NCI-H2107 (cell line): ENCODE measurements around the gene FBXW5.

ENCODE experiments used
- DNase-seq: peaks from one replicate; lab custom pipeline; 2025; lab: John Stamatoyannopoulos, UW

The FBXW5 gene

DNA sequence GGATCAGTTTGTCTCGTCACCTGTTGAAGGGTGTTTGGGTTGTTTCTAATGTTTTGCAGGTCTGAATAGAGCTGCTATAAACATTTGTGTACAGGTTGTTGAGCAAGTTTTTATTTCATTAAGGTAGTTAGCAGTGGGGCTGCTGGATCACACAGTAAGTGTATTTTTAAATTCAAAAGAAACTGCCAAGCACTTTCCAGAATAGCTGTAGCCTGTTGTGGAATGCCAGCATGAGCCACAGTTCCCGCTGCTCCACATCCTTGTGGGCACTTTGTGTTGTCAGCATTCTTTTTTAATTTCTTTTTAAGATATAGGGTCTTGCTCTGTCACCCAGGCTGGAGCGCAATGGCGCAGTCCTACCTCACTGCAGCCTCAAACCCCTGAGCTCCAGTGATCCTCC, 14.5 kb downstream of the FBXW5 start:
- DNase-seq: no peak

DNA sequence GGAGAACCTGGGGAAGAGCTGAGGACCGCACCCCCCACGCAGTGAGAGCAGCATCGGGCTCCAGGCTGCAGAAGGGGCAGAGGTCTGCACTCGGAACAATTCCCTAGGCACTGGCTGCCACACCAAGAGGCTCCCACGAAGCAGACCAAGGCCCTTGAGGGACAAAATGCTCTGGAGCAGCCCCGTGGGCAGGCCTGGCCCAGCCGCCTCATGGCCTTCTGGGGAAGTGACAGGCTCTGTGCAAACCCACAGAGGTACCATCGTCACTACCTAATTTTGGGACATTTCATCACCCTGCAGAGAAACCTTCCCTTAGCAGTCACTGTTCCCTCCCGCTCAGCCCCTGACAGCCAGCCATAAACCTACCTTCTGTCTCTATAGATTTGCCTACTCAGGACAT, 15.9 kb downstream of the FBXW5 start:
- no peak for DNase-seq

DNA sequence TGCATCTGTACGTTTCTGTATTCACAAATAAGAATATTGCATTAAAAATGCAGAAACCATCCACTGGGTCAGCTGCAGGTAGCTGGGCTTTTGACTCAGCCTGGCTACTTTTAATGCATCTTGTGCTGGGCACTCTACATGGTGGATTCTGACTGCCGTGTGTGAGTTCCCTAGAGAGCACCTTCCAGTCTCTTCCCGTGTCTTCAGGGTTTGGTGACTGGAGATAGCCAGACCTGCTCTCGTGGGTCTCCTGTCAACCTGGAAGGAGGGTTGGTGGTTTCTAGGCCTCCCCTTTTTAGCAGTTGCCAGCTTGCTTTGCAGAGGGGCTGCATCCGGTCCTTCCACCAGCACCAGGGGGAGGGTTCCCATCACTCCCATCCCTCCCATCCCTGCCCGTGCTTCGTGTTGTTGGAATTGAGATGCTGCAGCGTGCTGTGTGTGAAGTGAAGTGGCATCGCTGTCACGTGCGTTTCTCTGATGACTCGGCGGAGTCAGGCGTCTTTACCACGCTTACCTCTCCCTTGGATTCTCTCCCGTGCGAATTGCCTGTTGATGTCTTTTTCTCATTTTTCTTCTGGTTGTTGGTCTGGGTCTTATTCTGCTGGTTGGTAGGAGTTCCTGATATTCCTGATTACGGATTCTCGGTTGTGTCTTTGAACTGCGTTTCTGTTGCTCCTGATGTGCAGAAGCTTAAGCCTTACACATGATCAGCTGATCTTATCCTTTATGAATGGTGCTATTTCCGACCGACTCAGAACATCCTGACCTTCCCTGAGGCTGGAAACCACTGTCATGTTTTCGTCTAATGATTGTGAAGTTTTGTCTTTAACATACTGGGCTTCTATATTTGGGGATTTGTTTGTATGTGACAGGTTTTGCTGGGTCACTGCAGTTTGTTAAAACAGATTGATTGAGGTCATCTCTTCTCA, 16.9 kb downstream of the FBXW5 start:
- DNase-seq: no peak

DNA sequence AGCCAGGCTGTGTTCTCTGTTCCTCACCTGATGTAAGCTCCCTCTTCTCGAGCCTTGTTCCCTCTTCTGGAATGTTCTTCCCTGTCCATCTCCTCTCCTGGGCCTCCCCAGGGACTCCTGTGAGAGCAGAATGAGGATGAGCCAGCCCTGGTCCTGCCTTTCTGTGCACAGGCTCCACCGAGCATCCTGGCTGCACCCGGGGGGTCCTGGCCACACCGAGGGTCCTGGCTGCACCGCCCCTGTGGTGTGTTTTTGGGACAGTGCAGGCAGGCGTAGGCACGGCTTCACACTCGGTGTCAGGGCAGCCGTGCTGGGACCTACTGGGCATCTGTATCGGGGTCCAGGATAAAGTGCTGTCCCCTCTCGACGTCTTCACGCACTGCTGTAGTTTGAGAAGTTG, 17.8 kb downstream of the FBXW5 start:
- DNase-seq: no peak

DNA sequence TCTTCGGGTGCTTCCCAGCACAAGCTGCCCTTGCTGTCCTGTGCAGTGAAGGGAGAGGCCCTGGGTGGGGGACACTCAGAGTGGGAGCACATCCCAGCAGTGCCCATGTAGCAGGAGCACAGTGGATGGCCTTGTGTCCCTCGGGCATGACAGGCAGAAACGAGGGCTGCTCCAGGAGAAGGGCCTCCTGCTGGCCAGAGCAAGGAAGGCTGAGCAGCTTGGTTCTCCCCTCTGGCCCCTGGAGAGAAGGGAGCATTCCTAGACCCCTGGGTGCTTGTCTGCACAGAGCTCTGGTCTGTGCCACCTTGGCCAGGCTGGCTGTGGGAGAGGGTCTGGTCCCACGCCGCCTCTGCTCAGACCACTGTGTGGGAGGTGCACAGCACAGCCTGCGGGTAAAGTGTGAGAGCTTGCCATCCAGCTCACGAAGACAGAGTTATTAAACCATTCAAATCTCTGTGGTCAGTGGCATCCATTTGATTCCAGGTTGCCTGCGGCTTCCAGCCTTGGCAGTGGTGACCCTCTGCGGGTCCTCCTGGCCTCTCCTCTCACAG, 18.3 kb downstream of the FBXW5 start:
- DNase-seq: no peak

DNA sequence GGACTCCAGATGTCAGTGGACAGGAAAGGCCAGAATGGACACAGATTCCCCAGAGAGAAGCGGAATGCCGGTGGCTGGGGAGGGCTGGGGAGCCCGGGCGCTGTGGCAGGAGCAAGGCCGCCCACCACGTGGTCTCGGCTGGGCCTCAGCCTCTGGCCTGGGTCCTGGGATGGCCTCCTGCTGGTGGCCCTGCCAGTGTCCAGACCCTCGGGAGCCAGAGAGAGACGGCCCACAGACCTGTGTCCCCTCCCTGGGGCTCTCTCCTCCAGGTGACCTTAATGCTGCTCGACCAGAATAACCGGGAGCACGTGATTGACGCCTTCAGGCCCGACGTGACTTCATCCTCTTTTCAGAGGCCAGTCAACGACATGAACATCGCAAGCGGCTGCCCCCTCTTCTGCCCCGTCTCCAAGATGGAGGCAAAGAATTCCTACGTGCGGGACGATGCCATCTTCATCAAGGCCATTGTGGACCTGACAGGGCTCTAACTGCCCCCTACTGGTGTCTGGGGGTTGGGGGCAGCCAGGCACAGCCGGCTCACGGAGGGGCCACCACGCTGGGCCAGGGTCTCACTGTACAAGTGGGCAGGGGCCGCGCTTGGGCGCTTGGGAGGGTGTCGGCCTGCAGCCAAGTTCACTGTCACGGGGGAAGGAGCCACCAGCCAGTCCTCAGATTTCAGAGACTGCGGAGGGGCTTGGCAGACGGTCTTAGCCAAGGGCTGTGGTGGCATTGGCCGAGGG, 19.0 kb downstream of the FBXW5 start:
- DNase-seq: no peak

DNA sequence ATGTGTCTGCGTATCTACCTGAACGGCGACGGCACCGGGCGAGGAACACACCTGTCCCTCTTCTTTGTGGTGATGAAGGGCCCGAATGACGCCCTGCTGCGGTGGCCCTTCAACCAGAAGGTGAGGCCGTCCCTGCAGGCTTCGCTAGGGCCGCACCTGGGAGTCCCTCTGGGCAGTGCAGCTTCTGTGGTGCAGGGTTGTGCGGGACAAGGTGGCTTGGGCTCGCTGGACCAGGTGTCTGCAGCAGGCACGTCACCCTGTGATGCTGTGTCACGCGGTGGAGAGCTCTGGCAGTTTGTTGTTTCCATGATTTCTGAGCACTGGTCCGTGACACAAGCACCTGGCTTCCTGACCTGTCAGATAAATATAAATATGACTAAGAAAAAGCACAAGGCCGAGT, 20.7 kb downstream of the FBXW5 start:
- peak; percentile 76 for DNase-seq

DNA sequence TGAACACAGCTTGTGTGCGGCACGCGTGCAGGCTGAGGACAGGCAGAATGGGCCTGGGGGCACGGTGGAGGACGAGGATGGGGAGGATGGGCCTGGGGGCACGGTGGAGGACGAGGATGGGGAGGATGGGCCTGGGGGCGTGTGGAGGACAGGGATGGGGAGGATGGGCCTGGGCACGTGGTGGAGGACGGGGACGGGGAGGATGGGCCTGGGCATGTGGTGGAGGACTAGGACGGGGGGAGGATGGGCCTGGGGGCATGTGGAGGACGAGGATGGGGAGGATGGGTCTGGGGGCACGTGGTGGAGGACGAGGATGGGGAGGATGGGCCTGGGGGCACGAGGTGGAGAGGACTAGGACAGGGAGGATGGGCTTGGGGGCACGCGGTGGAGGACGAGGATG, 22.0 kb downstream of the FBXW5 start:
- DNase-seq: no peak

DNA sequence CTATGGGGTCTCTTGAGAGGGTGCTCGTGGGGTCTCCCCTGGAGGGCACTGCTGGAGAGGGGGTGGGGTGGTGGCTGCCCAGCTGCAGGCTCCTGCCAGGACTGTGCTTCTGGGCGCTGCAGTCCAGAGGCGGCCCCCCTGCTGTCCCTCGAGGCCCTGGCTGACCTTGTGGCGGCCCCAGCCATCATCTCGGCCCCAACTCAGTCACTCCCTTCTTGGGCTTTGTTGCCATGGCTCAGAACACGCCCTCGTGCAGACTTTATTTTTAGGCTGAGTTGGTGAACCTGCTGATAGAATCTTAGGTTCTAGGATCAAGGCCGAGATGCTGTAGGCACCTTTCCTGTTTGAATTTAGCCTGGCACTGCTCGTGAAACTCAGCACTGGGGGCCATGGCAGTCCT, 22.8 kb downstream of the FBXW5 start:
- DNase-seq: no peak

DNA sequence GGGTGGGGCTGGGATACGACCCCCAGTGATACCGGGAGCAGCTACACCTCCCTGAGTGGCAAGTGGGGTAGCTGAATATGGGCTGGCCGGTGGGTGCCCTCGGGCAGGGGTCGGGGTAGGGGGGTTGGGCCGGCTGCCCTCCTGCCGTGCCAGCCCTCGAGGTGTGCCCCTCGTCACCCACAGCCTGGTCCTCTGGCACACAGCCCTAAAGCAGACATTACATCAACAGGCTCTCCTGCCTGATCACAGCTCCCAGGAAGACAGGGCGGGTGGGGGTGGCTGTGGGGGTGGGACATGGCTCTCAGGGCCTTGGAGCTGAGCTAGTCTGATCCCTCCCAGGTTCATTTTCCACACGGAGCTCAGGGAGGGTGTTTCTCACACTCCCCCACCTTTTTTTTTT, 23.2 kb downstream of the FBXW5 start:
- DNase-seq: no peak

DNA sequence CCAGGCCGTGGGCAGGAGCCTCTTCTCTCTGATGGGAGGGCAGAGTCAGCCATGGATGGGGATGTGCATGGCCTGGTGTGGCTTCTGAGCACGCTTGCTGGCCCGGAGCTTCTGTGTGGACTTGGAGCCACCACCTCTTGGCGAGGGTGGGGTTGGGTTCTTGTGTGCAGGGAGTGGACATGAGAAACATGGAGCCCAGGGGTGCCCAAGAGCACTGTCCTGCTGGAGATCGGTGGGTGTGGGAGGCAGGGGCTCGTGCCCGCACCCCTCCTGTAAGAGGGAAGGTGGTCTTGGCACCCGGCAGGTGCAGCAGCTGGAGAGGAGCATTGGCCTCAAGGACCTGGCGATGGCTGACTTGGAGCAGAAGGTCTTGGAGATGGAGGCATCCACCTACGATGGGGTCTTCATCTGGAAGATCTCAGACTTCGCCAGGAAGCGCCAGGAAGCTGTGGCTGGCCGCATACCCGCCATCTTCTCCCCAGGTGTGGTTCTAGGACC, 23.8 kb downstream of the FBXW5 start:
- no peak for DNase-seq

DNA sequence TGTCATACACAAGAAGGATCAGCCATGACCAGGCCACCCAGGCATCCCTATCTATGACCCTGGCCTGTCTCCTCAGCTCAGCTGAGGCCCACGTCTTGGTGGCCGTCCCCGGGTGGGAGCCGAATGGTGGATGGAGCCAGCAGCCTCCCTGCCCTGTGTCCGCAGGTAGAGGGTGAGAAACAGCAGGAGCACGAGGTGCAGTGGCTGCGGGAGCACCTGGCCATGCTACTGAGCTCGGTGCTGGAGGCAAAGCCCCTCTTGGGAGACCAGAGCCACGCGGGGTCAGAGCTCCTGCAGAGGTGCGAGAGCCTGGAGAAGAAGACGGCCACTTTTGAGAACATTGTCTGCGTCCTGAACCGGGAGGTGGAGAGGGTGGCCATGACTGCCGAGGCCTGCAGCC, 24.5 kb downstream of the FBXW5 start:
- DNase-seq: no peak

DNA sequence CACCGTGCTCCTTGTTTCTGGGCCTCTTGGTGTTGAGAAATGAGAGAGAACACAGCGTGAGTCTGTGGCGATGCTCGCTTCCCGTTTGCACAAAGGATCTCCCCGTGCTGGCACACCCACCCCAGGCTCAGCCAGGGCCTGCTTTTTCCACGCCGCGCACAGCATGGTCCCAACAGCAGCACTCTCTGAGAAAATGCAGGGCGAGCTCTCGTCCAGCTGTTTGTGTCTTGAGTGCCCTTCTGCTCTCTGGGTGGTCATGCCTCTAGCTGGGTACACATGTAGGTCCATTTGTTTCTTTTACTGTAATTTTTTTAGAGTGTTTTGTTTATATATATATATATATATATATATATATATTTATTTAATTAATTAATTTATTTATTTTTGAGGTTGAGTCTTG, 26.6 kb downstream of the FBXW5 start:
- DNase-seq: no peak

DNA sequence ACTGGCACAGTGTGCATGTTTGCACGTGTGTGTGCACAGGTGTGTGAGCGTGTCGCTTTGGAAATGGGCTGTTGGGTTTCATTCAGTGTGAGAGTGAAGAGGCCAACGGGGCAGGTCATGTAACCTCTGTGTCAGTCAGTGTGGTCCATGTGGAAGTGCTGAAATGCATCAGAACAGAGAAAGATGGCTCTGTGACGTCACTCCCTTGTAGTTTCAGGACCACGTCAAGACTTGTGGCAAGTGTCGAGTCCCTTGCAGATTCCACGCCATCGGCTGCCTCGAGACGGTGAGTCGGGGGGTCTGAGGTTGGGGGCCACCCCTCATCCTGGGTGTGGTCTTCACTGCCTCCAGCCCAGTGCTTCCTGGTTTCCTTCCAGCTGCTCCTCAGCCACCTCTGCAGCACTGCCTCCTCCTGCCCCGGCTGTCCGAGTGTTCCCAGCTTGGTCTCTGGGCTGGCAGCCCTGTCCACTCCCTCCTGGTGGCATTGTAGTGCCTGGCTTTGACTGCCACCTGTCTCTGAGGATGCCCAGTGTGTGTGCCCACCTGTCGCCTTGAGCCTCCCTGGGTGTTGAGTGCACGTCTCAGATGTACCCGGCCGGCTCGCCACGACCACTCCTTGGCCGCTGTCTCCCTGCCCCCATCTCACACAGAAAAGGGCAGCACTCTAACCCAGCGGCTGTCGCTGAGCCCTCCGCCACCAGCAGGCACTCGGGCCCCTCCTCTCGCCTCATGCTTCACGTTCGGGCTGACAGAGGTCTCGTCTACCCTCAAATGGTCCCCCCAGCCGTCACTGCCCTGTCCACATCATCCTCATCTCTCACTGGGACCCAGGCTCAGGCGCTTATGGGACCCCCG, 28.0 kb downstream of the FBXW5 start:
- DNase-seq: no peak

DNA sequence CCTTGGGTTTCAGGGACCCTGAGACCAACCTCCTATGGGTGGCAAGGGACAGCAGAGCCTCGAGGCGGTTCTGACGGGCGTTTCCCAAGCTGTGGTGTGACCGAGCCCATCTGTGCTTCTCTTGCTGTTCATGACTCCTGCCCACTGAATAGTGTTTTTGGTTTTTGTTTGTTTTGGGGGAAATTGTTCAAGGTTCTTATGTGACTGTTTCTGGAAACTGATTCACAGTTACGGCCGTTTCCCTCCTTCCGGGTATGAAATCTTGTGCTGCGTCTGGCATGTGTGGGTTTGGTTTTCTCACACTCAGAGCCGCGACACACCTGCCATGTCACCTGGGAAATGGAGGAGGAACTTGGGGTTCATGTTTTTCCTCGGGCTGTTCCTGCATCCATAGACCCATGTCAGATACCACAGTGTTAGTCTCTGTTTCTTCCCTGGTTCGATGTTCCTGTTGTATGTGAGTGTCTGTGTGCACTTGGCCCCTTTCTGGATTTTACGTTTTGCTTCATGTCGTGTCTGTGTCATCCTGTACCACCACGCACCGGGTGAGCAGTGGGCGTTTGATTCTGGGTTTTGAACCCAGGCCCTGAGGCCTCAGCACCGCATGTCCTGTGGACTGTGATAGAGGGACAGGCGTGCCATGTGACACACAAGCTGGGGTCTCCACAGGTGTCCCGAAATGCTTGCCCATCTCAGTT, 28.8 kb downstream of the FBXW5 start:
- DNase-seq: no peak

DNA sequence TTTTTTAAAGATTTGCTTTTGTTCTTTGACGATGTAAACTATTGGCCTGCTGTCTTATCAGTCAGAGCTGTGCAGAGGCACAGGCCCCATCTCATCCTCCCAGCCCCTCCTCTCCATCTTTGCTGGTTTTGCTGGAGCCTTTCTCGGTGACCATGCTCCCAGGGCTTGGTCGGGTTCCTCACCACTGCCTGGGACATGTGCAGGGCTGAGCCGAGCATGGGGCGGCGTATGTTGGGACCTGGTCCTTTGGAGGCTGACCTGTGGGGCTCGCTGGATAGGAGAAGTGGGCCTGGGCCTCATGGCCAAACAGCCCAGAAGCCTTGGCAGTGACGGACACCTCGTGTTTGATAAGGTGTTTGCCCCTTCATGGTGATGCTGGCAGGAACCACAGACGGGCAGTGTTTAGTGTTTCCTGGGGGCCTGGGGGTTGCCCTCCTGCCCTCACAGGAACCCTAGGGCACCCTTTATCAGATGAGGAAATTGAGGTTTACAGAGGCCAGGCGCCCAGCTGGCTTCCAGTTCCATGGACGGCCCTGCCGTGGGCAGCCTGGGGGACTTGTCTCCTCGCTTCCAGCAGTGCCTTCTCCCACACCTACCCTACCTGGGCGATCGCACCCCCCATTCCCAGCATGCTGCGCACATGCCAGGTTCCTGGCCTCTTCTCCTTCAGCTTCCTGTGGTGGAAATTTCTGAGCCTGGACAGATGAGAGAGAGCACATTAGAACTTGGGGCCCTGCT, 30.7 kb downstream of the FBXW5 start:
- DNase-seq: no peak

DNA sequence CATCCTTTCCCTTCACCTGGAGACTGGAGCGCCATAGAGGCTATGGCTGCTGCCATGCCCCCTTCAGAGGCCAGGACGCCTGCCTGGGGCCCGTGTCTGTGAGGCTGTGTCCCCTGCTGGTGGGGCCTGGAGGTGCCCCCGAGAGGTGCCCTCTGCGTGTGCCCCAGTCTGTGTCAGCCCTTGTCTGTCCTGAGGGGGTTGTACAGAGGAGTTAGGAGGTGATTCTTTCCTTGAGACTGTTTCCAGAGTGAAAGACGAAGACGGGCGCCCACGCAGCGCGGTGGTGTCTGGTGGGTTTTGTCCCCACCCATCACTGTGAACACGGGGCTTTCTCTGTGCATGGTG, 33.7 kb downstream of the FBXW5 start:
- DNase-seq: no peak

DNA sequence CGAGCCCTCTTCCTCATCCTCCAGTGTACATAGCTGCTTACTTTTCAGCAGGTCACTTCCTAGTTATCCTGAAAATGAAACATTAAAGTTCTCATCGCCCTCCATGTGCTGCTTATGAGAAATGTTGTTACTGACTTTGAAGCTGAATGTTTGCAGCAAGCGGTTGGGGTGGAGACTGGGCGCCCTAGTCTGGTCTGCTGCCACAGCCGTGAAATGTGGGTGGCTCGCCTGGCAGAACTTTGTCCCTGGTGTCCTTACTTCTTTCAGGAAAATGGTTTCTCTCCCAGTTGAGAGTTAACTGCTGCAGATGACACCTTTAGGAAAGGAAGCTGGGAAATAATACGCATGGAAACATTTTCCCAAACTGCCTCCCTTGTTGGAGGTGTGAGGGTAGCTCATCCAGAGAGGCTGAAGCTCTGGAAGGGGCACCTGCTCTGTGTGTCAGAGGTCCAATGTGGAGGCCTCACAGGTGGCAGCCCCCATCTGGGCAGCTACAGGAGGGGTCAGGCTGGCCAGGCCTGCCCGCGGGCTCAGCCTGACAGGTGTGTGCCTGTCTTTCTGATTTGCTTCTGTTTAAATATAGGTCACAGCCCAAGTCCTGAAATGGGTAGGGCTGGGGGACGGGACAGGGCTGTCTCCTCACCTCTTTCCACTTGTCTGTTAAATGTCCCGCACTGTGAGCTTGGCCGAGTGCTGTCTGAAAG, 34.2 kb downstream of the FBXW5 start:
- DNase-seq: no peak

DNA sequence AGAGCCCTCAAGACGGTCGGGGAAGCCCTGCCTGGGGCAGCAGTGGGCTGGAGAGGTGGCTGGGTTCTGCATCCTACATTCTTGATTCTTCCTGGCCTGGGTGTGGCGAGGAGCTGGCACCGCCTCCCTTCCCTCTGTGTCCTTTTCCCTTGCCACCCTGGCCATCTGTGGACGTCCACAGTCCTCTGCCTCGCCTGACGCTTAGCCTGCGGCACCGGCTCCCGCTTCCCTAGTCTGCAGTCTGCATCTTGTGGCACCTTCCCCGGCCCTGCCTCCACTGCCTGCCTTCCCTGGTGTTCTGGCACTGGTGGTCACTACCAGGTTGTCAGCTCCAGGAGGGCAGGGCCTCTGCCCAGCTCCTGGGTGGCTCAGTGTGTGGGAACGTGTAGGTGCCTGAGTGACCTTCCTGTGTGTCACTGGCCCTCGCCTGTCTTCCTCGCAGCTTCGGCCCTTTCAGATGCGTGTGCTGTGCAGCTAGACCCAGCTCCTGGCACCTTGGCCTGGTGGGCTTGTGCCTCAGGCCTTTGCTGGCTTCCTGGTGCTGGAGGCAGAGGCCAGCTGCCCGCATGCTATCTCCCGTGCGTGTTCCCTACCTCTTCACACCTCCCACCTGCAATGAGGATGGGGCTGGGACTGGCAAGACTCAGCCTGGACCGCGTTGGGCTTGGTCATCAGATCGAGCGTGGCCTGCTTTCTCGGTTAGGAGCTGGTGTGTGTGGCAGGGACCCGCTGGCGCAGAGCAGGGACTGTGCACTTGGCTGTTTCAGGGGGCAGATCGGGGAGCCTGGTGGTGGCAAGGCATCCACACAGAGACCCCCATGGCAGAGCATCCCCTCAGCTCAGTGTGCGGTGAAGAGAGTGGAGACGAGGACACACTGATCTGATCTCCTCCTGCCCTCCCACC, 37.3 kb downstream of the FBXW5 start:
- DNase-seq: no peak
